HG03060 (cell line): Measurements from ENCODE around the gene CTTNBP2.

Experiments
- ATAC-seq: cut with Tn5 transposase; IDR thresholded peaks from one replicate; pipeline ENCODE4 v1.9.1; 2021; ENCODE audit warnings: low read depth, moderate number of reproducible peaks; ENCODE audit not compliant: unreplicated experiment

CTTNBP2 gene

GRCh38 chr7:117698018-117698417 lies 175.2 kb downstream of the CTTNBP2 start:
- ATAC-seq = no peak

- no peak for ATAC-seq
Observed at GRCh38 chr7:117692338-117692737, 180.9 kb downstream of the CTTNBP2 start.

- no peak for ATAC-seq
Observed at GRCh38 chr7:117690147-117690546, 183.1 kb downstream of the CTTNBP2 start.

GRCh38 chr7:117689406-117689805 lies 183.8 kb downstream of the CTTNBP2 start:
- ATAC-seq = no peak

- no peak for ATAC-seq
Observed at GRCh38 chr7:117688126-117688525, 185.1 kb downstream of the CTTNBP2 start.

GRCh38 chr7:117686311-117686935 lies 186.8 kb downstream of the CTTNBP2 start:
- no peak for ATAC-seq

GRCh38 chr7:117685795-117686194 lies 187.4 kb downstream of the CTTNBP2 start:
- ATAC-seq = no peak

- no peak for ATAC-seq
Observed at GRCh38 chr7:117683430-117684175, 189.6 kb downstream of the CTTNBP2 start.

- ATAC-seq = no peak
Observed at GRCh38 chr7:117682681-117683385, 190.4 kb downstream of the CTTNBP2 start.

GRCh38 chr7:117679120-117679519 lies 194.1 kb downstream of the CTTNBP2 start:
- no peak for ATAC-seq

- no peak for ATAC-seq
Observed at GRCh38 chr7:117675497-117676435, 197.5 kb downstream of the CTTNBP2 start.

GRCh38 chr7:117674617-117675016 lies 198.6 kb downstream of the CTTNBP2 start:
- no peak for ATAC-seq

- ATAC-seq = no peak
Observed at GRCh38 chr7:117673839-117674238, 199.4 kb downstream of the CTTNBP2 start.

GRCh38 chr7:117673367-117673766 lies 199.9 kb downstream of the CTTNBP2 start:
- no peak for ATAC-seq

GRCh38 chr7:117672453-117672852 lies 200.8 kb downstream of the CTTNBP2 start:
- ATAC-seq = no peak

- no peak for ATAC-seq
Observed at GRCh38 chr7:117669818-117670217, 203.4 kb downstream of the CTTNBP2 start.

- no peak for ATAC-seq
Observed at GRCh38 chr7:117667456-117667855, 205.8 kb downstream of the CTTNBP2 start.

GRCh38 chr7:117666689-117667088 lies 206.6 kb downstream of the CTTNBP2 start:
- no peak for ATAC-seq

- no peak for ATAC-seq
Observed at GRCh38 chr7:117666031-117666430, 207.2 kb downstream of the CTTNBP2 start.

- no peak for ATAC-seq
Observed at GRCh38 chr7:117665368-117665767, 207.9 kb downstream of the CTTNBP2 start.
